HT-29 (cell line): Measurements from ENCODE around the gene CYFIP1. TPM values are rescaled to one million over a fixed set of nuclear protein-coding genes. Genes with fewer than 3 reads are reported as not detected.

Source experiments
- DNase-seq: peaks from one replicate; pipeline ENCODE4 v3.0.0-alpha.2; 2015; ENCODE audit warnings: low spot score
- total RNA-seq: library from RNA; depleted of rRNA; stranded (reverse); fragments of >200 nt; shearing (Covaris generic); gene quantifications from 2 replicates; pipeline ENCODE4 v1.2.3, GENCODE V29; 2014

Gene CYFIP1
- total RNA-seq, 1 experiment from 2014 or later: 215 TPM

DNA sequence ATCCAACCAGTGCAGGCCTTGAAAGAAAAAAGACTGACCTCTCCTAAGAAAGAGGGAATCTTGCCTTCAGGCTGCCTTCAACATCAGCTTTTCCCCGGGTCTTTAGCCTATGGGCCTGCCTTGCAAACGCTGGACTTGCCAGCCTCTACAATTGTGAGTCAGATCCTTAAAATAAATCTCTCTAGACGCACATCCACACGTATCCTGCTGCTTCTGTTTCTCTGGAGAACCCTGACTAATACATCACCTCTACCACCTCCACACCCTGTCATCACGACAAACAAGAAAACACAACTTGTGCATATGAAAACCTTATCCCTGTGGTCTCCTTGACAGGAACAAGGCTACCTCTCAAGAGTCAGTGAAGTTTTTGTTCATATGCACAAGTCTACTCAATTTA lies 11.8 kb downstream of the CYFIP1 start:
- no peak for DNase-seq

DNA sequence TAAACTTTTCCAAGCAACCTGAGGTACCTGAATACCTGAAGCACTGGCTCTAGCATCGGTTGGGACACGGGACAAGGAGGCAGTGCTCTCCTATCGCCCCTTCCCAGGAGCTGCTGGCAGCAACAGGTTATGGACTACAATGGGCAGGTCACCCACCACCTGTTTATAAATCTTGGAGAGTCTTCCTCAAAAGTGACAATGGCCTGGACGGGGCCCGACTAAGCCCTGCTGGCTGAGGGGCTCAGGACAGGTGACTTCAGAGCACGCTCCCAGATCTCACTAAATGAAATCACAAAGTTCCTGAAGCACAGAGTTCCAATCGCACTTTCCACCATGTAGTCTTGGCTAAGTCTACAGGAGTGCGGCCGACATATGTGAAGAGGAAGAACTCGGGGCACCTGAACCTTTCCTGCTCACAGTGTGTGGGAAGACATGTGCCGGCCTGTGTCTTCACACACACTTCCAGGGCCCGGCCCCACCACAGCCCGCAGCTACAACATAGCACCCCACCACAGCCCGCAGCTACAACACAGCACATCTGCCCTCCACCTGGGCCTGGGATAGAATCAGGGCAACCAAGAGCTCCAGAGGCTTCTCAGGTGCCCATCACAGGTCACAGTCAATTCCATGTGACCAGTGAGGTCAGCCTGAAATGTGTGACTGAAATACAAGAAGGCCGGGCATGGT lies 12.9 kb downstream of the CYFIP1 start:
- no peak for DNase-seq

DNA sequence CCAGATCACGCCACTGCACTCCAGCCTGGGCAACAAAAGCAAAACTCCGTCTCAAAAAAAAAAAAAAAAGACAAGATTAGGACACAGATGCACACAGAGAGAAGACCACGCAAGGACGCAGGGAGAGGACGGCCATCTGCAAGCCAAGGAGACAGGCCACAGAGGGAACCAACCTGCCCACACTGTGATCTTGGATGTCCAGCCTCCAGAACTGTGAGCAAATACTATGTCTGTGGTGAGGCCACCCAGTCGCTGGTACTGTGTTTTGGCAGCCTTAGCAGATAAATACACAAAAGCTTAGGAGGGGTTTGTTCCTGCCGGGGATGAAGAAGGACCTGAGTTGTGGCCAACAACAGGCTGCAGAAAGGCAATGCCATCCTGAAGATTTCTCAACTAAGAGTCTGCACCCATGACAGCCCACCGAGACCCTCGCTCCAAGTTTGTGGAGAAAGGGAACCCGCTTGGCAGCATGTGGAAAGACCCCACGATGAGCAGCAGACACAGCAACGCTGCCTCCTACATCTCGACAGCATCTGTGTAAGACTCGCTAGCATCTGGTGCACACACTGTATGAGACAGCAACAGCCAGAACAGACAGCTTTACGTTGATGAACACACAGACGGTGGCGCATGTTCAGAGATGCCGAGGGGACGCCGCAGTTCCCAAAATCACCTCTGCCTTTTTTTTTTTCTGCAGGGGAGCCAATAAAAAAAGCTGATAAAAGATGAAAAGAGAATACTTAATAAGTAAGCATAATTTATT lies 13.7 kb downstream of the CYFIP1 start:
- DNase-seq: no peak

DNA sequence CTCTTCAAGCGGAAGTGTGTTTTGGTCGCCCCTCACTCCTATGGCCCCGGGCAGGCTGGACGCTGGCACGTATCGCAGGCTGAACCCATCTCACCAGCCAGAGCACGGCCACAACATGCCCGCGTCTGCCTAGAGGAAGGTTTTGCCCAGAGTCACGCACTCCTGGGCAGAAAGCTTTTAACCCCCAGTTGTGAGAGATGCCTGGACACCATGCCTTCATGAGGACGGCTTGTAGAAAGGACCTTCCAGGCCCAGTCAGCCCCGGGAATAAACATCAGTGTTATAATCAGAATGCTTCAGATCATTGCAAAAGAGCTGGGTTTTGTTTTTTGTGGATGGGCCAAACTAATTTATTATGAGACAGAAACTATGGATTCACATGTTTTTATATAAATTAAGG lies 16.5 kb downstream of the CYFIP1 start:
- no peak for DNase-seq

DNA sequence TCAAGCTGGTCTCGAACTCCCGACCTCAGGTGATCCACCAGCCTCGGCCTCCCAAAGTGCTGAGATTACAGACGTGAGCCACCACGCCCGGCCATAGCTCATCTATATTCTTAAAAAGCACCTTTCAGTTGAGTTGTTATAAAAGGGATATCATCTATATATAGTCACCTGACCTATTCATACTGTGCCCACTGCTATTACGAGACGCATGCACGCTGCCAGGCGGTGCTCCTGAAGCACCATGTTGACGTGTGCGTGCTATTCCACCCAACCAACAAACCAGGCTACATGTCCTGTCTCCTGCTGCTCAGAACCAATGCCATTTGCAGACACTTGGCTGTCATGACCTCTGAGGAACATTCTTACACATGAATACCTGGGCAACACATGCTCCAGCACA lies 17.6 kb downstream of the CYFIP1 start:
- DNase-seq: no peak

DNA sequence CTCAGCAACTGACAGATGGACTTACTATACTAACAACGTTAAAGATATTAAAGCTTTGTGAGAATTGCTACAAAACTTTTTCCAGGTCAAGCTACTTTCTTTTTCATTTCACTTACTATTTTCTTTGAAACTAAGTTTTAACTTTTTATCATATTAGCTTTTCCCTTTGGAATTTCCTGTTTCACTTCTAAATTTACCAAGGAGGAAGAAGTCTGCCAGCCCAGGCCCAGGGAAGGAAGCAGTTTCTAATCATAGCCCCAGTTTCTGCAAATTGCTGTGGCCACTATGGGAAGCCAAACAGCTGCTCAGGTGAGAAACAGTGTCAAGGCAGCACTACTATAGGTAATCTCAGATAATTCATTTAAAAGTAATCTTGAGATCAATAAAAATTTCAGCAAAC lies 18.4 kb downstream of the CYFIP1 start:
- DNase-seq: no peak

DNA sequence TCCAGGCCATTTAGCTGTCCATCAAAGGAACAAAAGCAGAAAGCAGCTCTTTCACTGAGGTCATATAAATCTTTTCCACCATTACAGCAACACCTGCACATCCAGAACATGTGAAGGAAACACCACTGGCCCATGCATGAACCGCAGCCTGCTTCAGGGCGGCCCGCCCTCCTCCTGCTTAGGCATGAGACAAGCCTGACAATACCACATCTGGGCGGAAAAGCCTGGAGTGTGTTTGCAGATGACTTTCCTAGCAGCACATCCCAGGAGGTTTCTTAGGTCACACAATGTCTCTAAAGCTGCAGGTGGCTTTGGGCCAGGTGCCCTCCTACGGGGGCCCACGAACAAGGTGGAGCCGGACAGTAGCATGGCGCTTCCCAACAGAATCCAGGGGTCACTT lies 19.6 kb downstream of the CYFIP1 start:
- DNase-seq: no peak

DNA sequence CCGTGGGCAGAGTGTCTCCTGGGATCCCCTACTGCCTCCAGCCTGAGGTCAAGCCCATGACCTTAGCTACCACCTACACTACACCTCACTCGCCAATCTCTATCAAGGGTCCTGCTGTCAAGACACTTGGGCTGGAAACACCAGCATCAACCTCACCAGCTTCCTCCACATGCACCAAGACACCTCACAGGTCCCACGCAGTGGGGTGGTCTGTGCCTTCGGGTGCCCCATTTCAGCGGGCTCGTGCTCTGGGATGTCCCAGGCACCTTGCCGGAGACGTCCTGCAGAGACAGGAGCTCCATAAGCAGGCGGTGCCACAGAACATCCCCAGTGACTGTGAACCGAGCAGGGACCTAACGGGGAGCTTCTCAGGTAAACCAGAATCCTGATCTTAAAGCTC lies 20.0 kb downstream of the CYFIP1 start:
- no peak for DNase-seq

DNA sequence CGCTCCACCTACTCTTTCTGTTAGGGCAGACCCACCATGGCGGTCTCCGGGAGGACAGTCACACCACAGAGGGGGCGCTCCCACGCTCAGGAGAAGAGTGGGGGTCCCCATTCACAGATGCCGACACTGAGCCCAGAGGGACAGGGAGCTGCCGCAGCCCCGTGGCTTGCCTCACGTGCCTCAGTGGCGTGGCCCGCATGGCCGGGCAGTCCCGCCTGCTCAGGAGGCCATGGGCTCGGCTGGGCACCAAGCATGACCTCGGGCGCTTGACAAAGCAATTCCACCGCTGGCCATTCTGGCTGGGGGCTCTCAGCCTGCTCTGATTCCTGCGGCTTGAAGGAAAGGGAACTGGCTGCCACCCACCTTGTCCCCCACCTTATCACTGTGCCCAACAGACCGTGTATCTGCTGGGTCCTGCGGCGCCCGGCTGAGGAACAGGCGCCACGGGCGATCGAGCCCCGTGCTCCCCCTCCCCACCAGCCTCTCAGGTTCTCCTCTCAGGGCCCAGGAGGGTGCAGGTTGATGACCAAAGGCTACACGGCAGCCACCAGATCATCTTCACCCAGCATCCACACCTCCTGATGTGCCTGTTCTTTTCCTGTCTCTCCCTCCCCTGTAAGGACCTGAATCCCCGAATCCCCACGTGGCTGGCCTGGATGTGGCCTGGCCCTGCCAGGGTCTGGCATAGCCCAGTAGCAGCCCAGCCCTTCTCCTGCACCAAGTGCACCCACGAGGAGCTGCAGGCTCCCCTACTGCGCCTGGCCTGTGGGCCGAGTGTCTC lies 20.7 kb downstream of the CYFIP1 start:
- no peak for DNase-seq

DNA sequence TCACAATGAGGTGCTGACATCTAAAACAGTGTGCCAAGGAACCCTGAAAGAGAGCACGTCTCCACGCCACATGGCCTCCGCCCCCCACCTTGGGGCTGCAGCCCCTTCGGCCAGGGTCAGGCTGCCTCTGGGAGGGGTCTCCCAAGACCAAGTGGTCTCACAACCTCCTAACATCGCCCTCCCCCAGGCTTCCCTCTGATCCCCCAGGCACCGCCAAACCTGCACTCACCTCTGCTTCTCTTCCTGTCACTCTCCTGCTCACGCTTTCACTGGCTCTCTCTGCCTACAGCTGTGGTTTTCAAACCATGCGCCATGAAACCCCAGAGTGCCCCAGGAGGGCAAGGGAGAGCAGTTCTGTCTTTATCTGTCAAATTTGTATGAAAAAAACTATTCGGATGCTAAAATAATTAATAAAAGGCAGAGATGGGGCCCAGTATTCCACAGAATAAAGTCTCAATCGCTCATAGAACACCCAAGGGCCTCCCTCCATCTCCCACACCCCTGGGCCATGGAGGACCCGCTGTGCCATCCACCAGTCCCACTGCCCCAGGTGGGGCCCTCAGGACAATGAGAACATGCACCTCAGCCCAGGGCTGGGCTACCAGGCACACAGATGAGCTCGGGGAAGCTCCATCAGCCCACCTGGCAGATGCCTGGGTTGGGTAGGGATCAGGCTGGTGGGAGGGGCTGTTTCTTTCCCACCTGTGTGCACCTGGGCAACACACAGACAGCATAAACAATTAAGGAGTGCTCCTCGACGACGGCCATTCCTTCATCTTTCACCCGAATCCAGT lies 21.5 kb downstream of the CYFIP1 start:
- no peak for DNase-seq

DNA sequence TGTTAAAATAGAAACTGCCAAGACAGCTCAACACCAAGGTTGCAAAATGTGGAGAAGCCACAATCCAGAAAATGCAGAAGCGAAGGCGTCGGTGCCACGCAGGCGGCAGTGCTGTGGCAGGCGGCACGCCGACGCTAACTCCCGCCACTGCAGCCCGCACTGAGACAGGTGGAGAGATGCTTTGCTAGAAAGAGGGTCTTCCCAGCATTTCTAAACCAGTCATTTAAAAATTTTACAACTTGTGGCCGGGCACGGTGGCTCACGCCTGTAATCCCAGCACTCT lies 23.2 kb downstream of the CYFIP1 start:
- DNase-seq: no peak

DNA sequence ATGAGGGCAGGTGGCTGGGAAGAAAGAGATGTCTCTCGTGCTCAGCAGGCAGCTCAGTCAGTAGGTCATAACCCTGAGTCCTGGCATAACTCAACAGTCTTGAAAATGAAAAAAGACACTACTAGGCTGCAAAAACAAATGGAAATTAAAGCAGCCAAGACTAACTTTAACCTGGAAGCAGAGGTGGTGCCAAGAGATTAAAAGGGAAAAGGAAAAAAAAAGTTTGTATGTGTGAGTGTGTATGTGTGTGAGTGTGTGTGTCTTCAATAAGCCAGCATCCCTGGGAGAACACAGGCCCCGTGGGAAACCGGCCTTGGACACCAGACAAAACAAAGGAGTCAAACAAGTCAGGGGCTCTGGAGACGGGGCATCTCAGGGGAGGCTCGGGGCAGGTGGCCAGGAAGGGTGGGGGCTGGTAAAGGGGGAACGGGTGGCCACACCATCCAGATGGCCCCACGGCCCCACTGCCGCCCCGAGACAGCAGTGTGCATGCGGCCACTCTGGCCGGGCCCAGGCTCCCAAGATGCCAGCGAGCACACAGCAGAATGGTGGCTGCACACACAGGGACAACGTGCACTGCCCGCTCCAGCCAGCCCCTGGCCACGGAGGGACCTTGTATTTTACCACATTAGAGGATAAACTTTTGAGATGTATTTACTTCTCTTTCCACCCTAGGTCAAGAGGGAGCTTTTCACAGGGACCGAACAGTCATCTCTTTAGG lies 23.8 kb downstream of the CYFIP1 start:
- DNase-seq: no peak

DNA sequence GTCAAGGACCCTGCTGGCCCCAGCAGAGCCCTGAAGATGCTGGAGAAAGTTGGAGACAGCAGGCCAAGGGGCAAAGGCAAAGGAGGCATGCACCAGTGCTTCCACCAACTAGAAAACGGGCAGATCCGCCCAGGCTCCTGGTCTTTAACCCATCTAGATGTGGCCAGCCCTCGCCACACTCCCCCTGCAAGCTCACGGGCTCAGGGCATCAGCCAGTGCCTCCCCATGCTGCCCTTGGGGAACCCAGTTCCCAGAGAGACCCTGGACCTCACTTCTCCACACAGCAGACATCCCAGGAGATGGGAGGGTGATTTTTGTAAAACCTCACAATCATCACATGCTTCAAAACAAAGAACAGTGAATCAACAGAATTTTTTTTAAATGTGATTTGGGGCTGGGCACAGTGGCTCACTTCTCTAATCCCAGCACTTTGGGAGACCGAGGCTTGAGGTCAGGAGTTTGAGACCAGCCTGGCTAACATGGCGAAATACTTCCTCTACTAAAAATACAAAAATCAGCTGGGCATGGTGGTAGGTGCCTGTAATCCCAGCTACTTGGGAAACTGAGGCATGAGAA lies 24.5 kb downstream of the CYFIP1 start:
- no peak for DNase-seq

DNA sequence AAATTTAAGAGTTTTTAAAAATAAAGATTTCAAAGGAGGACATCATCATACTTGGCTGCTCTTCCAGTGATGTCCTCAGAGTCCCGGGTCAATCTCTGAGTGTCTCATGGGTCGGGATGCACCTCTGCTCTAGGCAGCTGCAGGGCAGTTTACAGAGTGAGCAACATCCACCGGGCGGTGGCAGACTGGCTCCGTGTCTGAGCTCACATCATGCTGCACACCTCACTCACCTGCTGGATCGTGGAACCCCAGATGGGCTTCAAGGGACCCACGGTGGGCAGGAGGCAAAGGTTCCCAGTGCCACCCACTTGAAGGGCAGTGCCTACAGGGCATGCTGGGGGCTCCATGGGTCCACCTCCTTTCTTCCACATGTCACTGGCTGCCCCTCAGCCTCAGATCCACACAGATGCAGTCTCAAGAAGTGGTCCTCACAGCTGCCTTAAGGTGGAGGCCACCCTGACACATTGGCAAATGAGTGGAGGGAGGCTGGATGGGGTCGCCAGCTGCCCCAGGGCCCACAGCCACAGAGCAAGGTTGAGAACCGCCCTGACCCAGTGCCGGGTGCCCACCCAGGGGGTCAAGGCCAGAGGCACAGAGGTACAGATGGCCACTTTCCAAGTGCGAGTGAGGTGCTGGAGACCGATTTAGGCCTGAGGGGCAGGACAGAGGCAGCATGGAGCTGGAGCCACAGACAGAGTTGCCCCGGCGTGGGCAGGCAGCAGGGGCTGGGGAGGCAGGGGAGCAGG lies 25.2 kb downstream of the CYFIP1 start:
- no peak for DNase-seq

DNA sequence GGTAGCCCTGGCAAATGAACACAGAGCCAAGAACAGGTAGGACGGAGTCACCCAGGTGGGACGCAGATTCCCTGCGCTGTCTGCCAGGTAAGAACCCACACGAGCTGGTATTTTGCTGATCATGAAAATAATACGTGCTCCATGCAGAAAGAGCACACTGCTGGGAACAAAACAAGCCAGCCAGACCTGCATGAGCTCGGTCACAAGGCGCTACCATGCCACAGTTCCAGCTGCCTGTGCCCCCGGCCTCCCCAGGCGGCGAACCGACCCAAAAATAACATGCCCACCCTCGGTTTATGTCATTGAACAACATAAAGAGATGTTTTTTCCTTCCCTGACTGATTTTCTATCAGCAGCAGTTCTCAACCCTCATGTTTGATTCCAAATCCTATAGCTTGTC lies 25.8 kb downstream of the CYFIP1 start:
- no peak for DNase-seq

DNA sequence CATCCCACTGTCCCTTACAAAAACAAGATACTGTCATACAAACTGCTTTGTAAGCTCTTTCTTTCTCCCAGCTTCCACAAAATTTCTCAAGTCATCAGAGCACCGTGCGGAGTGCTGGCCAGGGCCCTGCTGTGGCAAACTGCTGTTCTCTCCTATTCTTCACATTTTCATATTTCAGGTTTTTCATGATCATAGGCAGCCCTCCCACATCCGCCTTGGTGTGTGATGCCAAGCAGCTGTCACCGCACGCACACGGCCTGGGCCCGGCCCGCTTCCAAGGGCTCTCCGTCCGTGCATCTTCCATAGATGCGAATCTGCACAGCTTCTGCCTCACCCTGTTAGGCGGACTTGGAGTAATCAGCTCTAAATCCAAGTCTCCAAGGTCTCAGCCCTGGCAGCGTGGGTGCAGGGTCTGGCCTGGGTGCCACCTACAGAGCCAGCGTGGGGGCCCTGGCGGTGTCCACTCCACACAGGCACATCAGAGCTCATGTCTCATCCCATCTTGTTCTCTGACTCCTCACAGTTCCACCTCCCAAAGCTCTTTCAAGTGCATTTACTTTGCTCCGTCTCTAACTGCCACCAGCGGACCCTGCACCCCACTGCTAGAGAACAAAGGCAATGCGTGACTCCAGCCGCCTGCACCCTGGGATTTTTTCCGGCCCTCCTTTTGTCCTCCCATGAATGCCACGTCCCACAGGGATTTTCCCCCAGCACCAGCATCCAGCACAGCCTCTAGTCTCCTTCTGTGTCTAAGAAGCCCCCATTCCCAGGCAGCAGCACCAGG lies 27.2 kb downstream of the CYFIP1 start:
- no peak for DNase-seq

DNA sequence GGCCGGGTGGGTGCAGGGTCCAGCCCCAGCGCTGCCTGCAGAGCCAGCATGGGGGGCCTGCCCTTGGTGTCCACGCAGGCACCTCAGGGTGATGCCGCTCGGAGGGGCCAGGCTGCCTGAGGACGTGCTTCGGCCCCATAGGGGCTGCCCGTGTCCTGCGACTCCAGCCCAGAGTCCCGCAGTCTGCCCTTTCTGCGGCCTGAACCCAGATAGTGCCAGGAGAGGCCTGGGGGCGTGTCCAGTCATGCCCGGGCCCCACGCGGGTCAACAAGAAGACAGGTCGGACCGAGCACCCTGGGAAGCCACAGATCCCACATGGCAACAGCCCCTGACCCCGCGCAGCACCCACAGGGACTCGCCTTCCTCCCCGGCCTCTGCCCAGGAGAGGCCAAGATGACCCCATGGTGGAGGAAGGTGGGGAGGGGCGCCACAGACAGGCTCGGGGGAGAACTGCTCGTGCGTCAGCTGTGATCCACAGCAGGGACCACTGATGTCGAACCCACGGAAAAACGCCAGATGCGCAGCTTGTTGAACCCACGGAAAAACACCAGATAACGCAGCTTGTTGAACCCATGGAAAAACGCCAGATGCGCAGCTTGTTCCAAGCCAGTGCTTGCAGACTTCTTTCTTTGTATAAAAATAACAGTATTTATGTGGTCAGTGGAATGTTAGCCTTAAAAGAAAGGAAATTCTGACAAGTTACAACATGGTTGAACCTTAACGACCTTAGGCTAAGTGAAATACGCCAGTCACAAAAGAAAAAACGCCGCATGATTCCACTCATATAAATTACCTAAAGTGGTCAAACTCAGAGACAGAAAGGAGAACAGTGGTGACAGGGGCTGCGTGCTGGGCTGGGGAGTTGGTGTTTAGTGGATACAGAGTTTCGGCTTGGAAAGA lies 28.5 kb downstream of the CYFIP1 start:
- DNase-seq: no peak

DNA sequence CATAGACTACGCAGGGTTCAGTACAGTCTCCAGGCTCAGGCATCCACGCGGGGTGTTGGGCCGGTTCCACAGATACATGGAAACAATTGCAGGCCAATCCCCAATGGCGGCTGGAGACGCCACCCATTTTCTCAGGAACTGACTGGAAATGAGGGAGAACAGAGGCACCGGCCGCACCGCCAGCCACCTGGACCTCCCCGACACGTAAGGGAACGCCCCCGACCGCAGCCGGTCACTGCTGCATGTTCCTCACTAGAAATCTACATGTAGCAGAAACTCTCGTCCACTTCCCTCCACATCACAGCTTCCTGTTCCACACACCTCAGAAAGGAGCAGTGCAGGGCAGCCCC lies 29.2 kb downstream of the CYFIP1 start:
- no peak for DNase-seq
